Hepatocyte (in vitro differentiated cells): ENCODE measurements around the gene HMMR.

Experiments
- EZH2 ChIP-seq: fragments of 200-600 bp; sonication (generic); IDR thresholded peaks from 2 replicates; pipeline ENCODE4 v1.6.1; 2016; ENCODE audit warnings: antibody characterized with exemption, mild to moderate bottlenecking, borderline replicate concordance
- TF ChIP-seq, protein P1 (sequence below): fragments of 200-600 bp; sonication (generic); IDR thresholded peaks from 2 replicates; pipeline ENCODE4 v1.5.1; 2016; ENCODE audit warnings: antibody characterized with exemption, mild to moderate bottlenecking; ENCODE audit not compliant: poor library complexity

DNA sequence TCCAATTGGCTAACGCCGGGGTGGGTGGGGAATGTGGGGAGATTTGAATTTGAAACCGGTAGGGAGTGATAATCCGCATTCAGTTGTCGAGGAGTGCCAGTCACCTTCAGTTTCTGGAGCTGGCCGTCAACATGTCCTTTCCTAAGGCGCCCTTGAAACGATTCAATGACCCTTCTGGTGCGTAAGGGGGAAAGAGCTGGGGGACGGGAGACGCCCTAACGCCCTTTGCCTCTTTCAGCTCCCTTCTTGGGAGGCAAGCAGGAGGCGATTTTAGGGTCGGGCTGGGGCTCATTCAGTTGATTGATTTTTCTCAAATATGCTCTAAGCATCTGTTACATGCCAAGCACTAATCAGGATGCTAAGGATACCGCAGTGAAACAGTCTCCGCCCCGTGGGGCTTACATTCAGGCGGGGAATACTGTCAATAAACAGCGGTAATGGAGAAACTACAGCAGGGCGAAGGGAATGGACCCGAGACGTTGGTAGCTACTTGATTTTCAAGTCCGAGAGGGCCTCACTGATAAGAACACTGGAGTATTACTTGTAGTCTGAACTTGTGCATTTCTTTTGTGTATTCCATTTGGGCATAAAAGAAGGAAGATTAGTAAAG lies at the start of gene HMMR:
- TF ChIP-seq, protein P1, sequence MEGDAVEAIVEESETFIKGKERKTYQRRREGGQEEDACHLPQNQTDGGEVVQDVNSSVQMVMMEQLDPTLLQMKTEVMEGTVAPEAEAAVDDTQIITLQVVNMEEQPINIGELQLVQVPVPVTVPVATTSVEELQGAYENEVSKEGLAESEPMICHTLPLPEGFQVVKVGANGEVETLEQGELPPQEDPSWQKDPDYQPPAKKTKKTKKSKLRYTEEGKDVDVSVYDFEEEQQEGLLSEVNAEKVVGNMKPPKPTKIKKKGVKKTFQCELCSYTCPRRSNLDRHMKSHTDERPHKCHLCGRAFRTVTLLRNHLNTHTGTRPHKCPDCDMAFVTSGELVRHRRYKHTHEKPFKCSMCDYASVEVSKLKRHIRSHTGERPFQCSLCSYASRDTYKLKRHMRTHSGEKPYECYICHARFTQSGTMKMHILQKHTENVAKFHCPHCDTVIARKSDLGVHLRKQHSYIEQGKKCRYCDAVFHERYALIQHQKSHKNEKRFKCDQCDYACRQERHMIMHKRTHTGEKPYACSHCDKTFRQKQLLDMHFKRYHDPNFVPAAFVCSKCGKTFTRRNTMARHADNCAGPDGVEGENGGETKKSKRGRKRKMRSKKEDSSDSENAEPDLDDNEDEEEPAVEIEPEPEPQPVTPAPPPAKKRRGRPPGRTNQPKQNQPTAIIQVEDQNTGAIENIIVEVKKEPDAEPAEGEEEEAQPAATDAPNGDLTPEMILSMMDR = no peak
- TF ChIP-seq EZH2 = no peak
